H1 (cell line): ENCODE data around the gene SNAPC1. TPM values are rescaled to one million over a fixed set of nuclear protein-coding genes. Genes with fewer than 3 reads are reported as not detected.

ENCODE experiments used
- CTCF ChIA-PET: fragments of 300-600 bp; sonication (Branson Sonifier 250); formaldehyde crosslinking; loops from one replicate; lab custom pipeline; 2021; ENCODE audit not compliant: partially characterized antibody; lab: Charles Lee
- POLR2A ChIA-PET: fragments of 300-600 bp; sonication (Branson Sonifier 250); formaldehyde crosslinking; loops from one replicate; lab custom pipeline; 2021; ENCODE audit warnings: inconsistent platforms; ENCODE audit not compliant: partially characterized antibody; lab: Charles Lee
- DNase-seq, 2 experiments: peaks; one replicate each; pipeline versions ENCODE4 v3.0.0 to v3.0.0-alpha.2; 2010 to 2022; ENCODE audit warnings: low spot score in 2 of 2, low read depth in 1 of 2, mixed read lengths in 1 of 2
- FAIRE-seq: peaks from 2 replicates; lab custom pipeline; 2011; peaks lifted over from hg19 to GRCh38; lab: Jason Lieb, UNC
- H2AFZ ChIP-seq: 2 replicates; pipeline ENCODE4 v1.8.1; 2012; ENCODE audit warnings: low read length, inconsistent platforms
- H2AK5ac ChIP-seq: 2 replicates; pipeline ENCODE4 v1.6.1; 2013; ENCODE audit warnings: low read depth, low read length
- H2BK120ac ChIP-seq: replicated peaks from 2 replicates; pipeline ENCODE3; 2013; ENCODE audit warnings: low read depth, low read length, inconsistent platforms
- H2BK12ac ChIP-seq: 2 replicates; pipeline ENCODE4 v1.6.1; 2013; ENCODE audit warnings: low read depth, low read length
- H2BK15ac ChIP-seq: 2 replicates; pipeline ENCODE4 v1.6.1; 2013; ENCODE audit warnings: low read length
- H2BK20ac ChIP-seq: 2 replicates; pipeline ENCODE4 v1.6.1; 2013; ENCODE audit warnings: low read length
- H2BK5ac ChIP-seq: 2 replicates; pipeline ENCODE4 v1.6.1; 2013; ENCODE audit warnings: low read depth, low read length
- H3K14ac ChIP-seq: 2 replicates; pipeline ENCODE4 v1.6.1; 2013; ENCODE audit warnings: inconsistent platforms; ENCODE audit not compliant: insufficient read length
- H3K18ac ChIP-seq: 2 replicates; pipeline ENCODE4 v1.6.1; 2013; ENCODE audit warnings: low read length; ENCODE audit errors: extremely low read depth
- H3K23ac ChIP-seq: 2 replicates; pipeline ENCODE4 v1.6.1; 2013; ENCODE audit warnings: inconsistent platforms; ENCODE audit not compliant: insufficient read length
- H3K23me2 ChIP-seq: 2 replicates; pipeline ENCODE4 v1.6.1; 2013; ENCODE audit warnings: low read depth, low read length
- H3K27ac ChIP-seq: 2 replicates; pipeline ENCODE4 v1.6.1; 2011; ENCODE audit warnings: low read depth, low read length, inconsistent platforms
- H3K27me3 ChIP-seq, 4 experiments: replicated peaks in 1 of 4; 1 replicate in 1 of 4; 2 replicates in 3 of 4; pipeline versions ENCODE4 v1.6.1 to v1.8.1; 2011 to 2013; ENCODE audit warnings: low read length in 3 of 4, mild to moderate bottlenecking in 3 of 4, inconsistent platforms in 2 of 4, mixed read lengths in 2 of 4, moderate library complexity in 1 of 4; ENCODE audit not compliant: control insufficient read depth in 3 of 4, insufficient read depth in 3 of 4; ENCODE audit errors: extremely low read depth in 1 of 4
- H3K36me3 ChIP-seq, 4 experiments: 2 replicates each; pipeline versions ENCODE4 v1.6.1 to v1.8.1; 2011 to 2013; ENCODE audit warnings: mild to moderate bottlenecking in 4 of 4, low read length in 3 of 4, moderate library complexity in 2 of 4, control low read depth in 1 of 4, inconsistent platforms in 1 of 4; ENCODE audit not compliant: insufficient read depth in 4 of 4, control insufficient read depth in 2 of 4
- H3K4ac ChIP-seq: replicated peaks from 2 replicates; pipeline ENCODE3; 2013; ENCODE audit warnings: low read length, low read depth, mixed read lengths, inconsistent platforms; ENCODE audit not compliant: insufficient read length
- H3K4me1 ChIP-seq, 4 experiments: replicated peaks in 1 of 4; 1 replicate in 1 of 4; 2 replicates in 3 of 4; pipeline versions ENCODE4 v1.6.1 to v1.8.1; 2011 to 2013; ENCODE audit warnings: low read length in 3 of 4, inconsistent platforms in 2 of 4, mixed read lengths in 1 of 4; ENCODE audit not compliant: insufficient read depth in 4 of 4, control insufficient read depth in 3 of 4
- H3K4me2 ChIP-seq, 2 experiments: 2 replicates each; pipeline versions ENCODE4 v1.6.1 to v1.8.1; 2011 to 2013; ENCODE audit warnings: low read depth in 2 of 2, low read length in 2 of 2, control low read depth in 1 of 2, inconsistent platforms in 1 of 2, mild to moderate bottlenecking in 1 of 2; ENCODE audit not compliant: insufficient read depth in 1 of 2
- H3K4me3 ChIP-seq, 4 experiments: fragments of 200-600, 300-600 bp in 1 of 4; sonication (generic), shearing (Covaris generic), sonication (Bioruptor Twin) in 1 of 4; 2 replicates each; pipeline versions ENCODE4 v1.5.1 to v1.8.1; 2011 to 2016; ENCODE audit warnings: low read length in 4 of 4, low read depth in 3 of 4, control low read depth in 2 of 4, inconsistent platforms in 2 of 4, mild to moderate bottlenecking in 2 of 4, mixed read lengths in 1 of 4, moderate library complexity in 1 of 4; ENCODE audit not compliant: insufficient read depth in 2 of 4; ENCODE audit errors: extremely low read depth in 1 of 4
- H3K56ac ChIP-seq: replicated peaks from 2 replicates; pipeline ENCODE3; 2013; ENCODE audit warnings: low read depth, mild to moderate bottlenecking, mixed read lengths, low read length, inconsistent platforms; ENCODE audit not compliant: insufficient read length
- H3K79me1 ChIP-seq: 2 replicates; pipeline ENCODE4 v1.6.1; 2013; ENCODE audit warnings: low read depth, low read length, control low read depth
- H3K79me2 ChIP-seq, 2 experiments: 2 replicates each; pipeline versions ENCODE4 v1.6.1 to v1.8.1; 2012 to 2013; ENCODE audit warnings: low read length in 2 of 2, mild to moderate bottlenecking in 2 of 2, inconsistent platforms in 1 of 2; ENCODE audit not compliant: insufficient read depth in 2 of 2, control insufficient read depth in 1 of 2
- H3K9ac ChIP-seq, 4 experiments: replicated peaks in 1 of 4; 1 replicate in 1 of 4; 2 replicates in 3 of 4; pipeline versions ENCODE4 v1.6.1 to v1.8.1; 2011 to 2013; ENCODE audit warnings: low read depth in 3 of 4, low read length in 3 of 4, control low read depth in 2 of 4, mild to moderate bottlenecking in 2 of 4, moderate library complexity in 2 of 4, inconsistent platforms in 1 of 4; ENCODE audit errors: extremely low read depth in 1 of 4
- H3K9me3 ChIP-seq, 2 experiments: 2 replicates each; pipeline versions ENCODE4 v1.6.1 to v1.8.1; 2012 to 2013; ENCODE audit warnings: mild to moderate bottlenecking in 2 of 2, moderate library complexity in 2 of 2, control low read depth in 1 of 2, inconsistent platforms in 1 of 2, low read depth in 1 of 2, low read length in 1 of 2, mixed read lengths in 1 of 2; ENCODE audit not compliant: insufficient read depth in 2 of 2
- H4K20me1 ChIP-seq, 2 experiments: replicated peaks in 1 of 2; 2 replicates each; pipeline versions ENCODE3 to v1.8.1; 2011 to 2013; ENCODE audit warnings: inconsistent platforms in 2 of 2, low read length in 2 of 2, mild to moderate bottlenecking in 1 of 2; ENCODE audit not compliant: insufficient read depth in 2 of 2, control insufficient read depth in 1 of 2
- H4K5ac ChIP-seq: 2 replicates; pipeline ENCODE4 v1.6.1; 2013; ENCODE audit warnings: low read length, low read depth, mixed read lengths, inconsistent platforms; ENCODE audit not compliant: insufficient read length
- H4K8ac ChIP-seq: 2 replicates; pipeline ENCODE4 v1.8.0; 2013; ENCODE audit warnings: mild to moderate bottlenecking, moderate library complexity, low read length, inconsistent platforms; ENCODE audit not compliant: insufficient read depth; ENCODE audit errors: extremely low read depth
- H4K91ac ChIP-seq: replicated peaks from 2 replicates; pipeline ENCODE3; 2013; ENCODE audit warnings: low read length, mixed read lengths, inconsistent platforms; ENCODE audit not compliant: insufficient read length
- ASH2L ChIP-seq: fragments of 200-600, 300-600 bp; sonication (generic); IDR thresholded peaks from one replicate; pipeline ENCODE4 v1.7.1; 2017; ENCODE audit warnings: low read length
- CHD1 ChIP-seq: IDR thresholded peaks from 2 replicates; pipeline ENCODE4 v1.6.1; 2012; ENCODE audit warnings: low read depth, low read length, improper control_type of control experiment
- E2F6 ChIP-seq: IDR thresholded peaks from 2 replicates; pipeline ENCODE4 v1.6.1; 2012; ENCODE audit warnings: inconsistent platforms
- EP300 ChIP-seq, 2 experiments: IDR thresholded peaks; 1 replicate in 1 of 2; 2 replicates in 1 of 2; pipeline ENCODE4 v1.6.1; 2011 to 2012; ENCODE audit warnings: low read depth in 2 of 2, low read length in 2 of 2, mild to moderate bottlenecking in 2 of 2, borderline replicate concordance in 1 of 2, inconsistent platforms in 1 of 2, moderate library complexity in 1 of 2
- HDAC2 ChIP-seq, 2 experiments: fragments of 300-600 bp in 1 of 2; sonication (generic) in 1 of 2; IDR thresholded peaks; 2 replicates each; pipeline ENCODE4 v1.6.1; 2011 to 2012; ENCODE audit warnings: low read depth in 2 of 2, low read length in 2 of 2, mild to moderate bottlenecking in 2 of 2, moderate library complexity in 2 of 2, borderline replicate concordance in 1 of 2, inconsistent platforms in 1 of 2
- KDM4A ChIP-seq: IDR thresholded peaks from one replicate; pipeline ENCODE4 v1.7.1; 2012; ENCODE audit warnings: low read depth, mild to moderate bottlenecking, moderate library complexity, low read length, inconsistent platforms; ENCODE audit not compliant: severe bottlenecking
- MAX ChIP-seq: IDR thresholded peaks from 2 replicates; pipeline ENCODE4 v1.6.1; 2012; ENCODE audit warnings: inconsistent platforms
- SIX5 ChIP-seq: IDR thresholded peaks from 2 replicates; pipeline ENCODE4 v1.6.1; 2011; ENCODE audit warnings: mild to moderate bottlenecking, low read depth, low read length
- SRF ChIP-seq: IDR thresholded peaks from 2 replicates; pipeline ENCODE4 v1.6.1; 2011; ENCODE audit warnings: mild to moderate bottlenecking, low read depth, low read length, moderate library complexity
- WGBS, 2 experiments: shearing (Covaris generic) in 1 of 2; methylation state at CpG; one replicate each; pipeline versions ENCODE4 v1.1.6 to v1.1.7; 2013 to 2015; ENCODE audit warnings: low lambda C conversion rate in 2 of 2, mixed read lengths in 2 of 2, inconsistent platforms in 1 of 2, low coverage in 1 of 2, missing lambda C conversion rate in 1 of 2; ENCODE audit not compliant: insufficient replicate concordance in 2 of 2, insufficient coverage in 1 of 2, insufficient read length in 1 of 2; ENCODE audit errors: extremely low coverage in 1 of 2, missing lambda C conversion rate in 1 of 2; 5-methylcytosine and 5-hydroxymethylcytosine counted together
- polyA plus RNA-seq, 7 experiments: library from polyadenylated mRNA; depleted of rRNA in 3 of 7; stranded (reverse) in 5 of 7; unstranded in 2 of 7; fragments of >200 nt in 5 of 7; fragments of 200-250 nt in 2 of 7; gene quantifications; 1 replicate in 5 of 7; 2 replicates in 1 of 7; 4 replicates in 1 of 7; pipeline versions ENCODE4 v1.2.1 to v1.2.3, GENCODE V29; 2011 to 2013; ENCODE audit warnings: missing spikeins in 2 of 7, mixed read lengths in 2 of 7
- total RNA-seq: library from RNA; stranded (reverse); fragmentation: NEBNext Ultra II Directional; extraction: Animal tissue kit (Norgen Biotek cat#: 25700); gene quantifications from 2 replicates; pipeline ENCODE4 v1.2.1, GENCODE V29; 2021

Gene SNAPC1
- total and polyA plus RNA-seq, 2 of the 8 experiments (the other 6 are each of a cell fraction or from before 2014, with no cell fraction given): 5.8 to 11.1 TPM

- H2BK5ac ChIP-seq: no peak within 1 kb of the TSS
- peak within 1 kb of the TSS; percentile 82 for H3K4ac ChIP-seq
- H2AFZ ChIP-seq: peak within 1 kb of the TSS; percentile 91
- H2BK120ac ChIP-seq: peak within 1 kb of the TSS; percentile 38
- no peaks in the 10 kb centered on the region for H3K79me1 ChIP-seq
- H2AK5ac ChIP-seq: no peak within 1 kb of the TSS
- peaks cover 0 to 6% (median 4%) of the 10 kb centered on the region in 4 experiments; a peak in 5 of 7 replicates for H3K4me1 ChIP-seq
- no peak within 1 kb of the TSS for H3K14ac ChIP-seq
- ChIA-PET POLR2A (interaction anchor here (1.1 kb wide), 1 partner anchor 51 kb away, joined by 3 read pairs; no protein-coding TSS in a partner anchor), CTCF (interaction anchor here (0.8 to 1.0 kb wide), 2 partner anchors 13 to 48 kb away, joined by 4 read pairs; no protein-coding TSS in a partner anchor)
- no peak within 1 kb of the TSS for H4K5ac ChIP-seq
- FAIRE-seq: no peak
- peaks cover 4 to 33% (median 23%) of the 10 kb centered on the region in 4 experiments for H3K27me3 ChIP-seq
- H3K23ac ChIP-seq: no peak within 1 kb of the TSS
- H3K27ac ChIP-seq: no peak within 1 kb of the TSS
- 4% methylated on average over 29 of the region's 95 CpGs; no CpG with 5 or more reads in 1 of the 2 experiments for WGBS, 2 experiments
- peak within 1 kb of the TSS; percentile 76; the same call in 1 of the 2 replicates for H4K8ac ChIP-seq
- H3K9me3 ChIP-seq: no peaks in the 10 kb centered on the region; a peak in 1 of 4 replicates
- H3K79me2 ChIP-seq: no peaks in the 10 kb centered on the region
- H2BK12ac ChIP-seq: no peak within 1 kb of the TSS
- H3K18ac ChIP-seq: peak within 1 kb of the TSS; percentile 71
- H3K56ac ChIP-seq: no peak within 1 kb of the TSS
- no peak within 1 kb of the TSS for H2BK15ac ChIP-seq
- no peaks in the 10 kb centered on the region for H4K20me1 ChIP-seq
- no peak within 1 kb of the TSS for H4K91ac ChIP-seq
- no peak within 1 kb of the TSS for H2BK20ac ChIP-seq
- peak within 1 kb of the TSS; percentile 56 to 73 (median 64) for H3K4me3 ChIP-seq
- peaks cover 9% of the 10 kb centered on the region for H3K23me2 ChIP-seq
- DNase-seq: peak in 1 of 2 experiments; percentile 67
- no peaks in the 10 kb centered on the region for H3K36me3 ChIP-seq
- peak within 1 kb of the TSS in 2 of 4 experiments; percentile 20 to 42; a peak in 5 of 7 replicates for H3K9ac ChIP-seq
- peak within 1 kb of the TSS; percentile 81 to 97 for H3K4me2 ChIP-seq
- TF ChIP-seq SIX5 (no peak), EP300 (IDR thresholded peaks at IDR 0.05; ENCODE audit: borderline replicate concordance in 1 of 2, low read depth in 2 of 2, low read length in 2 of 2) (no peak), ASH2L (peak; percentile 84), SRF (no peak), CHD1 (no peak), HDAC2 (IDR thresholded peaks at IDR 0.05; ENCODE audit: borderline replicate concordance in 1 of 2, low read depth in 2 of 2, low read length in 2 of 2) (peak in 1 of 2 experiments; percentile 49; a peak in 1 of 4 replicates), KDM4A (peak; percentile 93), MAX (peak; percentile 83), E2F6 (peak; percentile 55; the same call in 1 of the 2 replicates)
These were observed 50.3 kb downstream of the SNAPC1 start, which contains the start of gene SYT16 for GRCh38 chr14:61812347-61813095. Gene SYT16 (plus strand): TSS chr14:61812703.
